H54 (cell line): ENCODE measurements around the gene INPP5B.
"Not testable (repeated sequence)": the region's sequence is repeated elsewhere in the genome, so short reads cannot be mapped to it uniquely, and the experiment has no call there.

Experiments
- DNase-seq: peaks from one replicate; pipeline ENCODE4 v3.0.0; 2011; ENCODE audit warnings: low spot score, mixed read lengths; ENCODE audit not compliant: insufficient read length
- FAIRE-seq: peaks from 3 replicates; lab custom pipeline; 2011; peaks lifted over from hg19 to GRCh38; lab: Jason Lieb, UNC
- POLR2A ChIP-seq: IDR thresholded peaks from 2 replicates; pipeline ENCODE4 v1.6.1; 2011; ENCODE audit warnings: low read depth, mild to moderate bottlenecking, low read length

The INPP5B gene

GRCh38 chr1:37952738-37953137 is 5.9 kb upstream of the INPP5B start:
- TF ChIP-seq POLR2A: no peak
- DNase-seq: no peak
- FAIRE-seq: no peak

- TF ChIP-seq POLR2A: no peak
- FAIRE-seq (no peak), DNase-seq (no peak)
These were observed 5.2 kb upstream of the INPP5B start for GRCh38 chr1:37951783-37952624.

GRCh38 chr1:37951041-37951782 is 4.4 kb upstream of the INPP5B start:
- DNase-seq (no peak), FAIRE-seq (no peak)
- TF ChIP-seq POLR2A: no peak

GRCh38 chr1:37949524-37950152 is 2.8 kb upstream of the INPP5B start:
- no peak for FAIRE-seq
- TF ChIP-seq POLR2A: no peak
- no peak for DNase-seq

GRCh38 chr1:37948841-37949240 is 2.0 kb upstream of the INPP5B start:
- FAIRE-seq (no peak), DNase-seq (no peak)
- TF ChIP-seq POLR2A: no peak

GRCh38 chr1:37948166-37948565 is 1.3 kb upstream of the INPP5B start:
- FAIRE-seq (no peak), DNase-seq (no peak)
- no peak for TF ChIP-seq POLR2A

- TF ChIP-seq POLR2A: no peak
- DNase-seq (no peak), FAIRE-seq (no peak)
These were observed 511 bp upstream of the INPP5B start for GRCh38 chr1:37947364-37947763.

- peak; percentile 58 for FAIRE-seq
- peak; percentile 80 for DNase-seq
- TF ChIP-seq POLR2A: peak; percentile 18; the same call in 1 of the 2 replicates
These were observed 830 bp downstream of the INPP5B start for GRCh38 chr1:37945743-37946702.

- FAIRE-seq (no peak), DNase-seq (no peak)
- no peak for TF ChIP-seq POLR2A
These were observed 1.6 kb downstream of the INPP5B start for GRCh38 chr1:37945251-37945650.

- no peak for DNase-seq
- no peak for FAIRE-seq
These were observed 2.0 kb downstream of the INPP5B start for GRCh38 chr1:37944816-37945215.

GRCh38 chr1:37944086-37944763 is 2.6 kb downstream of the INPP5B start:
- peak; percentile 47 for DNase-seq
- no peak for FAIRE-seq
- TF ChIP-seq POLR2A: no peak

More at GRCh38 chr1:37944816-37945215, 2.0 kb downstream of the INPP5B start:
- no peak for TF ChIP-seq POLR2A

GRCh38 chr1:37940299-37940947 is 6.4 kb downstream of the INPP5B start:
- FAIRE-seq (no peak), DNase-seq (no peak)
- TF ChIP-seq POLR2A: no peak

- not testable (repeated sequence) for FAIRE-seq
These were observed 10.1 kb downstream of the INPP5B start for GRCh38 chr1:37936760-37937159.

More at GRCh38 chr1:37936760-37937159, 10.1 kb downstream of the INPP5B start:
- not testable (repeated sequence) for DNase-seq
